Measurements from ENCODE around the gene CTNNA3.
A peak's percentile ranks its signal among the peaks of the same experiment; 100 is the strongest.

The CTNNA3 gene

DNA sequence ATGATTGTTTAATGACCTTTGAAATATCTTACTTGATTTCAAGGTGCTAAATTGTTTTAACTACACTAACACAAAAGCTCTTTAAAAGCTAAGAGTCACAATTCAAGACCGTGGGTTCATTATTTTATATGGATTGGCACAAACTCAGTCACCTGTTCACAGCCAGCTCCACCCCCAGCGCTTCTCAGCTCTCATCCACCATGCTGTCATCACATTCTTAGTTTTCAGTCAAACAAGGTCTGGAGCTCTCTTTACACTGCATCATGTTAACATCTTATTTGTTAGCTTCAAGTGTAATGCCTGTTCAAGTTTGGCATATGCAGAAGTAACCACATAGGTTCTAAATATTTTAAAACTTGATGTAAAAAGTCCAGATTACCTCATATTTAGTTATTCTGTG lies 951.1 kb downstream of the CTNNA3 start:
- no peak for DNase-seq

DNA sequence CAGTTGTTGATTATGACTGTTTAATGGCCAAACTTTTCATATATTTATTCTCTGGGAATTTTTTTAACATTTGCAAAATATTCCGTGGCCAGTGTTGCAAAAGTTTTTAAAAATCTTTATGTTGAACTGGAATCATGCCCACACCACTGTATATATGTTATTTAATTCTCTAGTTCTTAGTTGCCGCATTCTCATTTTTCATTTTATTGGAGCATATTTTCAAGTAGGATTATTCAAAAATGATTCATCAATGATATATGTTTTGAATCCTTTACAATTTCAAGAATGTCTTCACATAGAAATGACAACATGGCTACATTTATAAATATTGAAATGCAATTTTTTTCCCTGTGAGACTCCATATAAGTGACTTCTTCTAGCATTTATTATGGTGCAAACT lies 958.8 kb downstream of the CTNNA3 start:
- DNase-seq = peak; percentile 70

DNA sequence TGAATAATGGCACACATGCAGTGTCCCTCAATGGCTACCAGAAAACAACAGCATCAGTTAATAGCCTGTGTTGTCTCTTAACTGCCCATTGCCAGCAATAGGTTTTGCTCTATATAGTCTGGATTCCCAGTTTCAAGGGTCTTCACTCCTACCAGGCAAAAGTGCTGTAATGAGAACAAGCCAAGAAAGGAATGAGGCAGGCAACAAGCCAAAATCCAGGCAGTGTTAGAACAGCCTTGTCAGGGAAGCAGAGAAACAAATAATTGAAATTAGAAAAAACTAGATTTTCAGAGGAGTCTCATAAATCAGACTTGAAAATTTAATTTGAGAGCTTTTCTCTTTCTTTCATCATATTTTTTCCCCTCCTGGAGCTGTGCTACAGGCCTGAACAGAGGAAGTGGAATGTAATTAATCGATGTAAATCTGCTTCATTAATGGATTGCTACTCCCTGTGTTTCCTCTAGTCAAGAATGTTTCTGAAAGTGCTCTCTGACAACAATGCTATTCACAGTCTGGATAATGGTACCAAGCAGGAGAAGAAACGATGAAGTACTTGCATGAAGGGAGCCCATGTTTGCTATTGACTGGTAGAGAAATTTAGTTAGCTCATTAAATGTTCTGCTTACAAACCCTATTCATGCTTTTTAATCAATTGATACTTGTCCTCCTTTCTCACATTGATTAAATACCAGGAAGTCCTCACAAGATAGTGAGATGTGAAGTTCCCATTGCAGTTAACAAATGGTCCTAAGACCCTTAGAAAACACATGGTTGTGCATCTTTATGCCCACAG lies 972.2 kb downstream of the CTNNA3 start:
- DNase-seq = no peak

DNA sequence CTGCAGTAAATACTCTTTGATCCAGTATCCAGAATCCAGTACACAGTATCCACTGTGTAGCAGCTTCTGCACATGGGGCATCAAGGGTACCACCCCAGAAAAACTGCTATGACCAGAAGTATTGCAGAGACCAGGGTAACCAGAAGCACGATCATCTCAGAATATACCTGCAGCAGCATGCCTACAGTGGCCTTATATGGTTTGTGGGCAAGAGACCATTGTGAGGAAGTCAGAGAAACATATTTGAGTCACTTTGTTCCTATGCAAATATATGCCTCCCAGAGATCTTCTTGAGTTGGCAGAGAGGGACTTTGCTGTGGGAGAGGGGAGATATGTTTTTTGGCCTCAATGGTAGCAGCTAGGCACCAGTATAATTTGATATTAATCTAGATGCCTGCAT lies 976.5 kb downstream of the CTNNA3 start:
- no peak for DNase-seq

DNA sequence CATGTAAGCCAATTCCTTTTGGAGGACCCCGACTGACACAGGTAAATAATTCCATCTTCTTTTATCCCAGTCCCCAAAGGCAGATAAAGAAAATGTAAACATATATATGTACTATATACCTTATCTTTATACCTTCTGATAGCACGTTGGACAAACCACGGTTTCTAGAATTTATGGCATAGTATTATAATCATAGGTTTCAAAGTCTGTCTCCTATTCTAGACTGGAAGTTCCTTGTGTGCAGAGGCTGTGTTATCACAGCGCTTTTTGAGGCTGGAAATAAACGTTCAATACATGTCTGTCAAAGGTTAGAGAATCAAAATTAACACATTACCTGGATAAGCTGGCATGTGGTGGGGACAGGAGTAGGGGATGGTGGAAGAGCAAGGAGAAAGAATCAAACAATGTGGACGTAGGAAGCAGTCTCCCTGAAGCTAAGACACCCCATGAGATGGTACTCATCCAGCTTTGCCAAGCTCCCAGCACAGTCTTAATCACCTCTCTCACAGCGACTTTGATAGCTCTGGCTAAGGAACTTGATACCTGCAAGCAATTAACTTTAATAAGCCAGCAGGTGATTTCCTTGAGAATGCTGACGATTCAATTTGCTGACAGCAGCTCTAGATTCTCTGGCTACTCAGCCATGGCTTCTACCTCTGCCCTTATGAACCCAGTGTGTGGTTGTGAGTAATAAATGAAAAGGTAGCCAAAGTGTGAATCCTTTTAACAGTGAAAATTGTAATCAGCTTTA lies 978.6 kb downstream of the CTNNA3 start:
- DNase-seq = no peak

DNA sequence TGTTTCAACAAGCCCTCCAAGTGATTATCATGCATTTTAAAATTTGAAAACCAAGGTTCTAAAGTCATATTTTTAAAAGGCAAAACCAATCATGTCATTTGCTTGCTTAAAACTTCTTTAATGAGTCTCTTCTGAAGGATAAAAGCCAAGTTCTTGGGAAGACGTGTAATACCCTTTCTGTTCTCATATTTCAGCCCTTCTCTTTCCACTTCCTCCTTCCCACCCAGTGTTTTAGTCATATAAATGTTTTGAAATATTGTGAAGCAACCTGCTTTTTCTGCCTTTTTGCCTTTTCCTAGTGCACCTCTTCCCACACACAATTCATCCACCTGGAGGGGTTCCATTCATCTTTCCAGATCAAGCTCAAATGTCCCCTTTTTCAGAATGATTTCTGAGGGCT lies 981.3 kb downstream of the CTNNA3 start:
- DNase-seq = no peak

DNA sequence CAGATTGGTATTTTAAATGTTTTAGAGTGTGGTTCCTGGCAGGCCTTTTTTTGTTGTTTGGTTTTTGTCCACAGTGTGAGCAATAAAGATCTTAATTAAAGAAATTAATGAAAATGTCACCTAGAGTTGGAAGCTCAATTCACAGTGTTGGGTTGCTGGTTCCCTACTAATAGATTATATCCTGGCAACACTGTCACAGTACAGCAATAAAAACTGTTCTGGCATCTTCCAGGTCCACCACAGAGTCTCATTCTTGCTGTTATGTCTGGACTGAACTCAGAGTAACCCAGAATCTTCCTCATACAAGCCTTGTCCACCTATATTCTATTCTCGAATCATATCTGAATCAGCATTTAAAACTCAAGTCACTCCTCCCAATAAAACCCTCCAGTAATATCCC lies 982.6 kb downstream of the CTNNA3 start:
- no peak for DNase-seq

DNA sequence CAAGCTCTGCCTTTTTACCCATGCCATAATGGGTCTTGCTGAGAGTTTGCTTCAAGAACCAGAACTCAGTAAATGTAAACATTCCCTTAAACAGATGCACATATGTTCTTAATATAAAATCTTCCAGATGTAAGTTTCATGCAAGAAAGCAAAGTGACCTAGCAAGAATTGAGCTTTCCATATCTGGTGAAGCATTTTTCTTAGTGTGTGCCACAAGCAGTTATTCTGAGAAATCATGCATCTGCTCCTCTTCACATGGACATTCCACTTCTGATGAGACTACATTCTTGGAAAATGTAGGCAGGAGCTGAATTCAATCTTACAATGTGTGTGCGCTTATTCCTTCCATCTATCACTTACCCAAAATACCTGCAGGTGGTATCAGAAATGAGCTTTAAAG lies 997.9 kb downstream of the CTNNA3 start:
- DNase-seq = no peak

DNA sequence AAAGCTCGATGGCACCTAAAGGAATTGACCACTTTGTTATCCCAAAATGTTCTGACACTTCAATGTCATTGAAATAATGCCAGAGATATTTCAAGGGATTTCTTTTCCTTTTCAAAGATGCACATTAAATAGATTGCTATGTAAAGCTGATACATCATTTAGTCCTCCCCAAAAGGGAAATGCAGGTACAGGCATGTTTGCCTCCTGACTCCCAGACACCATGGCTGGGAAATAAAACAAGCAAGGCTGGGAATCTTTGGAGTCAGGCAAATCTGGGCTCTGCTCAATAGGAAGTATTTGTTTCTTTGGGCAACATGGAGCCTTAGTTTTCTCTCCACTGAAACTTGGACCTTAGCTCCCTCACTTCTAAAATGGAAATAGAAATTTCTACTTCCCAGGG lies 1000.9 kb downstream of the CTNNA3 start:
- no peak for DNase-seq

DNA sequence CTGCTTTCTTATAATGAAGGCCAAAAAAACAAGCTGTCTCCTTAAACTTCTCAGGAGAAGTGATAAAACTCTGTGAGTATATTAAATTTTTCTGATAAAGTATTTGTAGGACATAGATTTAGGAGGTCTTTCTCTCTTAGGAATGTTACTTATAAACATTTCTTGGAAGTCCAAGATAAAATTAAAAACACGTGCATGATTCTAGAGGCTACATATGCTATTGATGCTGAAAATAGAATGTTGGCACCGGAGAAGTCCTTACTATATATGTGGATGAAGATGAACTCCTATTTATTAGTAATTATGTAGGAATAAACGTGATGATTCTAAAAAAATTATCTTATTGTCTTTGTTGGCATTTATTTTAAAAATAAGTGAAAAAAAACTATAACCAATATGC lies 1011.4 kb downstream of the CTNNA3 start:
- no peak for DNase-seq

DNA sequence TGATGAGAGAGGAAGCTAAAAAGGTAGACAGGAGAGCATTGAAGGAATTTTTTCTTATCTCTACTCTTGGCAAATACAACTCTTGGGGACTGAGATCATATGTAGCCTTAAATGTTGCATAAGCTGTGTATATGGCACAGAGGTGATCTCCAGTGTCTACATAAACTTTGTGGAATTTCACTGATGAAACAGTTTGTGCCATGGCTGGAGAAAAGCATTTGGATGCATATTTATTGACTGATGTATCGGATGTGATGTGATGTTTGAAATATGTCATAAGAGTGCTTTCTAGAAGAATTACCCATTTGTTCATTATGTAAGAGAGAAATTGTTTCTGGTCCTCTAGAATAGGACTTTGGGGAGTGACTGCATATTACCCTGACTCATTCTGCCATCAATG lies 1015.1 kb downstream of the CTNNA3 start:
- peak; percentile 49 for DNase-seq

DNA sequence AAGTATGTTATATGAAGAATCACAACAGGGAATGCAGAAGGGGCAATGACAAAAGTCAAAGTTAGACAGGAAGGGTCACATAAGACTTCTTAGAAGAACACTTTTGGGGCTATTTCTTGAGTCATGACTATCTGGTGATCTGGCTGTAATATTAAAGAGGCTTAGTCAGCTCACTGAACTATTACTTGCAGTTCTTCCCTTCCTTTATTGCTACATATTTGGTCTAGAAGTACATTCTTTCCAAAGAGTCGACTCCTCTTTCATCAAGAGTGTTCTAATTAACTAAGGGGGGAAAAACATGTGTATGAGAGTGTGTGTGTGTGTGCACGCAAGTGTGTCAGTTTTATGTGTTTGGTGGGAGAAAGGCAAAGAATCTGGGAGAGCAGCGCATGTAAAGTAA lies 1017.5 kb downstream of the CTNNA3 start:
- no peak for DNase-seq

DNA sequence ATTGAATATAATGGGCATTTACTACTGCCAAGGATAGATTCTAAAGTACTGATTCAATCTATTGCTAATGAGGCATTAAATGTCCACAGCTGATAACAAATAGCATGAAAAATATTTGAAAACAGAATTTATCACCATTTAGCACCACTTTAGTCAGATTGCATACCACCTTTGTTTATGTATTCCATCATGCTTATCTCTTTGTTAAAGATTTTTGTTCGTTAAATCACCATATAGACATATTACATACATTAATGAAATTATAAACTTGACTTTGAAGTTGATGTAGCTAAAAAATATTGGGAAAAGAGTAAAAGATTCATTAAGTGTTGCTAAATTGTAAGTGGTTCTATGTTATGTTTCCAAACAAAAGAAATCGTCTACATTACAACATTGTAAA lies 1022.9 kb downstream of the CTNNA3 start:
- DNase-seq = no peak

DNA sequence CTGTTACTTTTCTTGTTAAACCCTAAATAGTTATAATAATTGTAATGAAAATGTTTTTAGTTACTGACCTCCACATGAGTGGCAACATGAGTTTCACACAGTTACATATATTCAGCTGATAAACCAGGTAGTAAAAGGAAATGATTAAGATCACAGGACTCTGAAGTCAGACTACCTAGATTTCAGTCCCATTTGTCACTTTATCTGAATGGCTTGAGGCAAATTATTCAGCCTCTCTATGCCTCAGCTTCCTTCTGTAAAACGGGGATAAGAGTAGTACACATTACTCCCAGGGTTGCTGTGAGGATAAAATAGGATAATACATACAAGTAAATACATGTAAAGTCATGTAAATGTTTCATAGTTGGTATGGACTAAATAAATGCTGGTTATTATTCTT lies 1024.4 kb downstream of the CTNNA3 start:
- DNase-seq = no peak

DNA sequence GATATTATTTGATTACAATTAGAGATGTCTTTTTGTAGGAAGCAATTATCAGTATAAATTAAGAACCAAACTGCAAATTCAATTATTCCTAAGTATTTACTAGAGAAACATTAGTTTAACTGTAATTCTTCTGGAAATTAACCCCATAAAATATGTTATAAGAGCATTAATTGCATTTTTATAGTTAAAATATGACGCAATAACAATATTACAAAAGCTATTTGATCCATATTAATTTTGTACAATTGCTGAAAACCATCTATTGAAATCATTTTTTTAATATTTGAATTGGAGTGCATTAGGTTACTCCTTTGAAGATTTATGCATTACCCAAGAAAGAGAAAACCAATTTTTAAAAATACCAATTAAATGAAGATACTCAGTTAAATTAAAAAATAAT lies 1024.9 kb downstream of the CTNNA3 start:
- DNase-seq = no peak

DNA sequence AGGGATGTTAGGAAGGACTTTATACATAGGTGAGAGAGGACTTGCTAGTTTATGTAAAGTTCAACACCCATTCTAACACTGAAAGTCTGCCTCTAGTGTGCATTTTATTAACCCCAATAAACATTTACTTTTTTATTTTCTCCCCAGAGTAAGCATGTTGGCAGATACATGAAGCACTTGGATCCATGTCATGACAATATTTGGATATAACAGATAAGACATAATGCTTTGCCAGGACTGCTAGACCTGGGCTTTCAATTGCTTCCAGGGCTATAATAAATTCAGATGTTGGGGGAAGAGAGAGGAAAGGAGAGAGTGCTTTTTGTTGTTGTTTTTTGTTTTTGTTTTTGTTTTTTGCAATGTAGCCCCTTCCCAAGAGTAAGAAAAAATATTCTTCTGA lies 1039.5 kb downstream of the CTNNA3 start:
- DNase-seq = no peak

DNA sequence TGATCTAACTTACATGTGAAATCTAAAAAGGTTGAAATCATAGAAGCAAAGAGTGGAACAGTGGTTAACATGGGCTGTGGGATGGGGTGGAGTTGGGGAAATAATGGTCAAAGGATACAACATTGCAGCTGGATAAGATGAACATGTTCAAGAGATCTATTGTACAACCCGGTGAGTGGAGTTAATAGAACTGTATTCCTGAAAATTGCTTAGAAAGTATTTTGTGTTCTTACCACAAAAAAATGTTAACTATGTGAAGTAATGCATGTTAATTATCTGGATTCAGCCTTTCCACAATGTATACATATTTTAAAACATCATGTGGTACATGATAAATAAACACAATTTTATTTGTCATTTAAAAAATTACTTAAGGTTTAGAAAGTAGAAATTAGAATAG lies 1041.1 kb downstream of the CTNNA3 start:
- DNase-seq = peak; percentile 25

DNA sequence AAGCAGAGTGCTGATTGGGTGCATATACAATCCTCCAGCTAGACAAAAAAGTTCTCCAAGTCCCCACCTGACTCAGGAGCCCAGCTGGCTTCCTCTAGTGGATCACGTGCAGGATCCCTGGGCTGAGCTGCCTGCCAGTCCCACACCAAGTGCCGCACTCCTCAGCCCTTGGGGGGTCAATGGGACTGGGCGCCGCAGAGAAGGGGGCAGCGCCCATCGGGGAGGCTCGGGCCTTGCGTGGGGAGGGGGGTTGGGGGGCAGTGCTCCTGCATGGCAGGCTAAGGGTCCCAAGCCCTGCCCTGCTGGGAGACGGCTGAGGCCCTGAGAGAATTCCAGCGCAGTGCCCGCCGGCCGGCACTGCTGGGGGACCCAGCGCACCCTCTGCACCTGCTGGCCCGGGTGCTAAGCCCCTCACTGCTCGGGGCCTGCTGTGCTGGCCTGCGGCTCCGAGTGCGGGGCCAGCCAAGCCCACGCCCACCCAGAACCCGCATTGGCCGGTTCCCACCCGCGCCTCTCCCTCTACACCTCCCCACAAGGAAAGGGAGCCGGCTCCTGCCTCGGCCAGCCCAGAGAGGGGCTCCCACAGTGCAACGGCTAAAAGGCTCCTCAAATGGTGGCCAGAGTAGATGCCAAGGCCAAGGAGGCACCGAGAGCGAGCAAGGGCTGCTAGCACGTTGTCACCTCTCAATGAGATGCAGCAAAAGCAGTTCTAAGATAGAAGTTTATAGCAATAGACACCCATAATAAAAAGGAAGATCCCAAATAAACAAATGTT lies 1044.5 kb downstream of the CTNNA3 start:
- DNase-seq = no peak

DNA sequence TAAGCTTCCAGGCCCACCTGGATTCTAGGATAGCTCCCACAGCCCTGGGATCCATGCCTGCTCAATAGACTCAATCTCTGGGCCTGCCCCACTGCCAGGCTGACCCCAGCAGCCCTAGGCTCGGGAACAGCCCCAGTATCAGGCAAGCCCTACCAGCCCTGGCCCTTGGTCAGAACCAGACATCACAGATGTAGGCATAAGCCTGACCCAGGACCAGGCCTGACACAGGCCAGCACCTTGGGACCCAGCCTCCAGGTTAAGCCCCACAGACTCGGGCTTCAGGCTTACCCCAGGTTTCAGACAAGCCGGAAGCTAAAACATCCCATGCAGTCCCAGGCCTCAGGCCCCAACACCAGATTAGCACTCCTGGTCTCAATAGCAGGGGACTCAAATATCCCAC lies 1046.4 kb downstream of the CTNNA3 start:
- no peak for DNase-seq

DNA sequence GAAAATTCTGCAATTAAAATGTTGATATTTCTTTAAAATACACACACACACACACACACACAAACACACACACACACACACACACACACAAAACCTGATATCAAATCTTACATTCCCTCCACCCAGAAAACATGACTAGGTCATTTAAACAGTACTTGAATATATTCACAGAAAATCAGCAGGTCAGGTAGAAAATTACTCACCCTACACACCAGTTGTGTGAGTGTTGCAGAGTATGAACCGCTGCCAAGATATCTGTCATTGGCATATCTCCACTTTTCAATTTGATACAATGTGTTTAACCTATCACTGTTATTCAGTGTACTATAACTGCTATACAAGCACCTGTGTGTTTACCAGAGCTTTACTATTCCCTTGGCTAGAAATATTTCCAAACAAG lies 1053.8 kb downstream of the CTNNA3 start:
- DNase-seq = no peak

DNA sequence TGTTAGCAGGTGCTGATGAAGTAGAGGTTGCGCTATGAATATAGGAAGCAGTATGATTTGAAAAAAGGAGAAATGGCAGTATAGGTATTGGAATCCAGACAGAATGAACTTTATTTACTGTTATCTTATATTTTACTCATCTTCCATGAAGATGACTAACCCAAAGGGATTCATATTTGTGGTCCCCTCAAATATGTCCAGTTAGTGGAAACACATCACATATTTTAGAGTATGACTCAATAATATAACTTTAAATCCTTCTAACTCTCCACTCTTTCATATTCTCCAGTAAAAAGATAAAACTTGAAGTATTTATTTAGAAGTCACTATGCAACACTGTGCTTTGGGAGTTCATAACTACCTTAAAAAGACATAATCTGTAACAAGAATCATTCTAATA lies 1056.6 kb downstream of the CTNNA3 start:
- peak; percentile 91 for DNase-seq

DNA sequence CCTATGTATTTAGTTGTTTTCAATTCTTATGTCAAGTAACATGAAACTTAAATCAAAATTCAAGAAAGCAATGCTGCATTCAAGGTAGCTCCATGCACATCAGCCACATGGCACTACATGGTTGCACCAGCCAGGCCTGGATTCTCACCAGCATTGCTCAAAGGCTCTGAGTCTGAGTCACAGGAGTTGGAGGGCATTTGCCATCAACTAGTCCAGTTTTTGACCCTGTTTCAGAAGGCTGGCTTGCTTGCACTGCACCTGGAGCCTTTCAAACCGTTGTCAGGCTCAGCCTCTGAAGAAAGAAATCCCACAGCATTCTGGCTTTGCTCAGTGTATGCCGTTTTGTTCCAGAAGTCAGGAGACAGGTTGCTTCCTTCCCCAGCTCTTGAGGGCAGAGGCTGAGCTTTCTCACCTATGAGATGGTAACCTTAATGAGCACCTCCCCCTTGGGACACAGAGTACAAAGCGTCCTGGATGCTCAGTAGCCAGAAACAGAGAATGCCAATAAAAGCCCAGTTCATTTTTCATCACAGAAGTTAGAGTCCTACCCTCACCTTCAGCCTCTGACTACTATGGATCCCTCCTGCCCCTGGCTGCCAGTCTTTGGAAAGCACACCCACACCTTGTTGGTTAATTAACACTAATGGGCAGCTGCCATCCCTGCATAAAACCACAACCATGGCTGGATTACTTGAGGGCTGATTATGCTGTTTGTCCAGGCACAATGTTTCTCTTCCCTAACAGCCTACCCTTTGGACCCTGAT lies 1058.5 kb downstream of the CTNNA3 start:
- DNase-seq = peak; percentile 43

DNA sequence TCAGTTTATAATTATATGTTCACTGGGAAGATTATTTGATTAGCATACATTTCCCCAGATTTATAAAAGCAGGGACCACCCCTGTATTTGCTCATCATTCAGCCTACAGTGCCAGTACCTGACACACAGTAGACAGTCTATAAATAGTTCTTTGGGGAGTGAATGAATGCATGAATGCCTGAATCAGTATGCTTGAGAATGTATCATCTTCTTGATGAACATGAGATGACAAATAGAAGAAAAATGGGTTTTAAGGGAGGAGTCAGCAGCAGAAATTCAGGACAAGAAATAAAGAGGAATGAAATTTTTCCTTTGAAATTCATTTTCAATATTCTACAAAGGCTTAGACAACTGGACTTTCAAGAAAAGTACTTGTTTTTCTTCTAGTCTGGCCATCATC lies 1066.0 kb downstream of the CTNNA3 start:
- DNase-seq = peak; percentile 79

Measured in fibroblast of skin of back (primary cell).